Cardiac septum (tissue), 1 donor: ENCODE measurements around the gene PITPNM3. TPM values are rescaled to one million over a fixed set of nuclear protein-coding genes. Genes with fewer than 3 reads are reported as not detected.

Experiments used
- DNase-seq: peaks from one replicate; pipeline ENCODE4 v3.0.0-alpha.2; 2020; ENCODE audit warnings: low spot score
- intact Hi-C: fragments of 100-400 bp; cut with DNase I; formaldehyde crosslinking; loops from one replicate; pipeline ENCODE4 v1.14.0; 2022
- total RNA-seq: library from RNA; stranded (reverse); fragmentation: NEBNext Ultra II Directional; extraction: Animal tissue kit (Norgen Biotek cat#: 25700); gene quantifications from one replicate; pipeline ENCODE4 v1.2.1, GENCODE V29; 2021
- donor health status: DM: no; HTN: no; CAD: no.

The PITPNM3 gene
- total RNA-seq, 1 donor from 2014 or later = 0.57 TPM

- intact Hi-C loops = no loop called here
- DNase-seq = no peak
Observed at GRCh38 chr17:6457688-6458459, 98.5 kb downstream of the PITPNM3 start.

- intact Hi-C loops = no loop called here
- no peak for DNase-seq
Observed at GRCh38 chr17:6456914-6457687, 99.3 kb downstream of the PITPNM3 start.

- no peak for DNase-seq
- intact Hi-C loops = no loop called here
Observed at GRCh38 chr17:6456321-6456720, 100.0 kb downstream of the PITPNM3 start.

- intact Hi-C loops = no loop called here
- no peak for DNase-seq
Observed at GRCh38 chr17:6455321-6455705, 101.0 kb downstream of the PITPNM3 start.

- no peak for DNase-seq
- intact Hi-C loops = no loop called here
Observed at GRCh38 chr17:6454495-6455320, 101.6 kb downstream of the PITPNM3 start.

- no peak for DNase-seq
- intact Hi-C loops = no loop called here
Observed at GRCh38 chr17:6453279-6454024, 102.9 kb downstream of the PITPNM3 start.

- no peak for DNase-seq
- intact Hi-C loops = no loop called here
Observed at GRCh38 chr17:6452471-6453266, 103.7 kb downstream of the PITPNM3 start.

GRCh38 chr17:6450926-6451832 is 105.2 kb downstream of the PITPNM3 start:
- intact Hi-C loops = no loop called here
- no peak for DNase-seq

- intact Hi-C loops = no loop called here
- no peak for DNase-seq
Observed at GRCh38 chr17:6449307-6449706, 107.0 kb downstream of the PITPNM3 start.

GRCh38 chr17:6448473-6448872 is 107.9 kb downstream of the PITPNM3 start:
- no peak for DNase-seq
- intact Hi-C loops = no loop called here

- no peak for DNase-seq
- intact Hi-C loops = no loop called here
Observed at GRCh38 chr17:6446516-6447100, 109.7 kb downstream of the PITPNM3 start.

GRCh38 chr17:6444571-6445335 is 111.6 kb downstream of the PITPNM3 start:
- intact Hi-C loops = no loop called here
- no peak for DNase-seq

- DNase-seq = peak; percentile 95
- intact Hi-C loops = no loop called here
Observed at GRCh38 chr17:6443692-6444570, 112.4 kb downstream of the PITPNM3 start, which contains the start of gene PIMREG. TSS of gene PIMREG (plus strand) at chr17:6444455. CDS start at chr17:6445111, 656 bp downstream.

- no peak for DNase-seq
- intact Hi-C loops = no loop called here
Observed at GRCh38 chr17:6442775-6443174, 113.6 kb downstream of the PITPNM3 start.

- intact Hi-C loops = loop anchor here (5.0 kb wide), 1 partner anchor 853 kb away; no protein-coding TSS in a partner anchor
- DNase-seq = no peak
Observed at GRCh38 chr17:6439951-6440350, 116.4 kb downstream of the PITPNM3 start.
